Measurements from ENCODE around the gene PHF20.

PHF20 gene

DNA sequence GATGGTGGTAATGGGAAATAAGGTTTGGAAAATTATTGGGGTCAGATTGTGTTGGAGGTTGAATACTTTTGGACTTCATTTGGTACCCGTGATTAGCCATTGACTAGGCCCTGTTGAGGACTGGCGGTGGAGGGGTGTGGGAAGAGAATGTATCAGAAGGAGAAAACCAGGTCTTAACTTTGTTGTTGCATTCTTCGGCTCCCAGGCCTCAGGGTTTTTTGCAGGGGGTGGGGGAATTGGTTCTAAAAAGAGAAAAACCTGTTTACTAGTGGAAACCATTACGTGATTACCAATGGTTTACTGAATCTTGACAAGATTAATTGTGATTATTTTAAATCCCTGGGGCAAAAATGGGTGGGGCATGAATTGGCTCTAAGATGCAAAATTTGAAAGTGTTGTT, 85.1 kb downstream of the PHF20 start:
- in situ Hi-C loops (cut with MboI; ENCODE audit: low pct_unique_long_range_greater_than_20kb, low sequenced_read_pairs, unreplicated experiment), result no loop called here
- TF ChIP-seq, protein P1, sequence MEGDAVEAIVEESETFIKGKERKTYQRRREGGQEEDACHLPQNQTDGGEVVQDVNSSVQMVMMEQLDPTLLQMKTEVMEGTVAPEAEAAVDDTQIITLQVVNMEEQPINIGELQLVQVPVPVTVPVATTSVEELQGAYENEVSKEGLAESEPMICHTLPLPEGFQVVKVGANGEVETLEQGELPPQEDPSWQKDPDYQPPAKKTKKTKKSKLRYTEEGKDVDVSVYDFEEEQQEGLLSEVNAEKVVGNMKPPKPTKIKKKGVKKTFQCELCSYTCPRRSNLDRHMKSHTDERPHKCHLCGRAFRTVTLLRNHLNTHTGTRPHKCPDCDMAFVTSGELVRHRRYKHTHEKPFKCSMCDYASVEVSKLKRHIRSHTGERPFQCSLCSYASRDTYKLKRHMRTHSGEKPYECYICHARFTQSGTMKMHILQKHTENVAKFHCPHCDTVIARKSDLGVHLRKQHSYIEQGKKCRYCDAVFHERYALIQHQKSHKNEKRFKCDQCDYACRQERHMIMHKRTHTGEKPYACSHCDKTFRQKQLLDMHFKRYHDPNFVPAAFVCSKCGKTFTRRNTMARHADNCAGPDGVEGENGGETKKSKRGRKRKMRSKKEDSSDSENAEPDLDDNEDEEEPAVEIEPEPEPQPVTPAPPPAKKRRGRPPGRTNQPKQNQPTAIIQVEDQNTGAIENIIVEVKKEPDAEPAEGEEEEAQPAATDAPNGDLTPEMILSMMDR (IDR thresholded peaks at IDR 0.05; ENCODE audit: extremely low read depth, insufficient read depth, missing control alignments), result no peak
- no peak for DNase-seq (ENCODE audit: low spot score)

DNA sequence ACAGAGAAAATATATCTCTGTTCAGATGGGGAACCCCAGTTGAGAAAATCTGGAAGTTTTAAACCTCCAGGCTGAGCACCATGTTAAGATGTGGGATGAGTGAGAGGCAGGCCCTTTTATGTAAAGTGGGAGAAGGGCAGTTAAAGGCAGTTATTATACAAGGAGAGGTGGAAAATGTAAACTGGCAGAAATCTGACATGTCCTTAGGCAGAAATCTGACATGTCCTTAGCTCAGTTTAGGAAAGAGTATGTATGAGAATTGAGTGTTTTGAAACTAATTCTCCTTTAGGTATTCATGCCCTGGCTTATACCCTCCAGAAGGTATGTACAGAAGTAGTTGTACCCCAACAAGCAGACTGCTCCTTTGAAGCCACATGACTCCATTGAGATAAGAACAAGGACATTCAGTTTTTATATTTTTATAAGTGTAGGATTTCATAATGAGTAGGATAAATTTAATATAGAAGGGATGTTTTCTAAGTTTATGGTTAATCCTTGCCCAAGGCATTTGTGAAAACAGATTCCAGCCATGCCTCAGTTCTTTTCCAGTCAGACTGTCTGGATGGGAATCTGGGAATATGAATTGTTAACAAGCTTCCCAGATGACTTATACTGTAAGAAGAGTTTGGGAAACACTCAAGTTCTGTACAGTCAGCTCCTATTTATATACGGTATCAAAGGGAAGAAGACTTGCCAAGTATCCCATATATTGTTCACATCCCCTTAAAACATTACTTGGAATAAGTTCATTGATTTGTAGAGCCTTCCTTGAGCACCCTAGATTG, 94.8 kb downstream of the PHF20 start:
- DNase-seq (ENCODE audit: low spot score), result no peak
- TF ChIP-seq, protein P1 (IDR thresholded peaks at IDR 0.05; ENCODE audit: extremely low read depth, insufficient read depth, missing control alignments), result no peak
- in situ Hi-C loops (cut with MboI; ENCODE audit: low pct_unique_long_range_greater_than_20kb, low sequenced_read_pairs, unreplicated experiment), result no loop called here

DNA sequence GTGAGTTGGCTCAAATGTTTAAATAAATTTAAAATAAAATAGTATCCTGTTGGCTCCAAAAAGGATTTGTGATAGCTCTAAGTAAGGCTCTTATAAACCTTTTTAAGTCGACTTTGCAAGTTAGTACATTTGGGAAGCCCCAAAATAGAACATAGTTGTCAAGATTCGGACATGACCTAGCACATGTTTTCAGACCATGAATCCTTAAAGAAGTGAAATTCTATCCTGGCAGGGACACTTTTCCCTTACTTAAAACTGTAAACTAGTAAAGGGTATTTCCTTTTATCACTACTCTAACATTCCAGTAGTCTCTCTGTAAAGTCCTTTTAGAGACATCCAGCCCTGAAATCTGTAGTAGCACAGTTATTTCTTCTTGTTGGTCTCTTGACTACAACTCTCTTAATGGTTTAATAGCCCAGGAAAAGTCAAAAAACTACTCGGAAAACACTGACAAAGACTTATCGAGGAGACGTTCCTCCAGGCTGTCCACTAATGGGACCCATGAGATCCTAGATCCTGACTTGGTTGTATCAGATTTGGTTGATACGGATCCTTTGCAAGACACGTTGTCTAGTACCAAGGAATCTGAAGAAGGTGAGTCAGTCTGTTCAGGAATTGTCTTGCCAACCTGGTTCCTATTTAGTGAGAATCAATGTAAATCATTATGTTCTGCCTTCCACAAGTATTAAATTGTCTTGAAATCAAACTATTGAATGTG, 98.9 kb downstream of the PHF20 start:
- TF ChIP-seq, protein P1 (IDR thresholded peaks at IDR 0.05; ENCODE audit: extremely low read depth, insufficient read depth, missing control alignments), result no peak
- in situ Hi-C loops (cut with MboI; ENCODE audit: low pct_unique_long_range_greater_than_20kb, low sequenced_read_pairs, unreplicated experiment), result no loop called here
- DNase-seq (ENCODE audit: low spot score), result no peak

DNA sequence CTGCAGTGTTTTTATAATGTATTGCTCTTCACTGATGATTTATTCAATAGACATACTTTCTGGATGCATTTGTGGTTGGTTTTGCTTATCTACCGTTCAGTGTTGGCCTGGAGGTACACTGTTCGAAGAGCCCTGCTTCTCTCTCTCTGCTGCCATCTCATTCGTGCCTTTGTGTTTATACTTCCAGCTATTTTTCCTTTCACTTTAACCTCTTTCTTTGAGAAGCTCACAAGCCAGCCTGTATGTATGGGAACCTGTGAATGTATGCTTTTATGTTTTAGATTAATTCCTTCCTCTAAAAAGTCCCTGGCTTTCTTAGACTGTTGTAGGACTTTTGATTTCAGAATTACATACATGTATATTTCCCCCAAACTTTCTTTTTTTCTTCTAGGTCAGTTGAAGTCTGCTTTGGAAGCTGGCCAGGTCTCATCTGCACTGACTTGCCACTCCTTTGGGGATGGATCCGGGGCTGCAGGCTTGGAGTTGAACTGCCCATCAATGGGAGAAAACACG, 99.5 kb downstream of the PHF20 start:
- TF ChIP-seq, protein P1 (IDR thresholded peaks at IDR 0.05; ENCODE audit: extremely low read depth, insufficient read depth, missing control alignments), result no peak
- DNase-seq (ENCODE audit: low spot score), result no peak
- in situ Hi-C loops (cut with MboI; ENCODE audit: low pct_unique_long_range_greater_than_20kb, low sequenced_read_pairs, unreplicated experiment), result no loop called here

DNA sequence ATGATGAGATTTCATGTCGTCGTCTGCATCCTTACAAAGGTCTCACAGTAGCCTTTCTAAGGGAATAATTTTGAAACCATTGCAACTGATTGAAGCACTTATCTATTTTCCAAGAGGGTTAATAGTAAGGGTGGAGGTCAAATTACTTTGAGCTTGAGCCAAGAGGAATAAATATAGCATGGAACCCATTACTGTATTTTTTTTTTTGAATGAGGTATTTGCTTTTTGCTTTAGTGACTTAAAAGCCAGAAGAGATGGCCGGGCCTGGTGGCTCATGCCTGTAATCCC, 104.2 kb downstream of the PHF20 start:
- in situ Hi-C loops (cut with MboI; ENCODE audit: low pct_unique_long_range_greater_than_20kb, low sequenced_read_pairs, unreplicated experiment), result no loop called here
- DNase-seq (ENCODE audit: low spot score), result no peak
- TF ChIP-seq, protein P1 (IDR thresholded peaks at IDR 0.05; ENCODE audit: extremely low read depth, insufficient read depth, missing control alignments), result no peak

DNA sequence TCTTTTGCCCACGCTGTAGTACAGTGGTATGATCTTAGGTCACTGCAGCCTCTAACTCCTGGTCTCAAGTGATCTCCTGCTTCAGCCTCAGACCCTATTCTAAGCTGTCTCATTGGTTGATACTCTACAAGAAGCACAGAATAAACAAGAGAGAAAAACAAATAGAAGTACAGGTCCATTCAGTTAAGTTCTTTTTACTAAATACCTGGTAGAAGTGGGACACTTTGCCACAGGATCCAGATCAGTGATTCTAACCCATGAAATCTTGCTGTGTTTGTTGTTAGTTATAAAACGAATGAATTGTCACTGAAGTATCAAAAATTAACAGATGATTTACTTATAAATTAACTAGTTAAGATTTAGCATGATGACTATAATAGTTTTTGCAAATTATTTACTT, 105.8 kb downstream of the PHF20 start:
- TF ChIP-seq, protein P1 (IDR thresholded peaks at IDR 0.05; ENCODE audit: extremely low read depth, insufficient read depth, missing control alignments), result no peak
- in situ Hi-C loops (cut with MboI; ENCODE audit: low pct_unique_long_range_greater_than_20kb, low sequenced_read_pairs, unreplicated experiment), result no loop called here
- DNase-seq (ENCODE audit: low spot score), result no peak
